ENCODE data around the gene ODF2L. TPM values are rescaled to one million over a fixed set of nuclear protein-coding genes. Genes with fewer than 3 reads are reported as not detected.

The ODF2L gene
- total RNA-seq (100 to 1,000 TPM in 1 of 7 donors, 10 to 100 TPM in 6; 57.3 to 132 (median 87.5) TPM), polyA plus RNA-seq (100 to 1,000 TPM in 2 of 3 donors, 10 to 100 TPM in 1; 39.1 to 123 (median 114) TPM)
- long read RNA-seq, donor 1, transcript ODF2L-213 (2 exons, 1,650 nt): major isoform, 5 of 9 reads
- long read RNA-seq, donor 1, partial matches to known transcripts: 0 of 9 reads
- long read RNA-seq, donor 1, other reads (novel, unspliced or antisense): 0 of 9 reads
- long read RNA-seq, donor 2, partial matches to known transcripts: 0 of 3 reads
- long read RNA-seq, donor 2, other reads (novel, unspliced or antisense): 0 of 3 reads

- Histone ChIP-seq H3K4me3 (peak within 1 kb of the TSS; percentile 71 to 96 (median 93)), H3K27ac (peak within 1 kb of the TSS; percentile 10 to 94 (median 90)), H3K4me1 (peaks cover 5 to 57% (median 33%) of the 10 kb centered on the region in 6 donors), H3K9me3 (no peaks in the 10 kb centered on the region), H3K36me3 (no peaks in the 10 kb centered on the region), H3K27me3 (replicated peaks in 1 of 7) (no peaks in the 10 kb centered on the region)
- WGBS, 5 donors: 0% methylated on average over 51 to 56 of the region's 56 CpGs
- DNase-seq: peak; percentile 99
- intact Hi-C loops (cut with DNase I; ENCODE audit: low total_unique reads): loop anchor here (10.0 kb wide), 1 partner anchor 309 kb away; the partner anchor contains the start of gene SH3GLB1
- TF ChIP-seq POLR2A (IDR thresholded peaks at IDR 0.05) (peak in 2 of 3 donors; percentile 56 to 67), CTCF (IDR thresholded peaks at IDR 0.05 in 8 of 11, conservative IDR thresholded peaks at IDR 0.05 in 3 of 11) (peak in 1 of 11 experiments; percentile 7), POLR2AphosphoS5 (IDR thresholded peaks at IDR 0.05) (peak; percentile 91 to 96 (median 93))
These were observed at the start of gene ODF2L for GRCh38 chr1:86395751-86396497. TSS of gene ODF2L (minus strand) at chr1:86396323. CDS start at chr1:86387027, 9,296 bp downstream.

DNA sequence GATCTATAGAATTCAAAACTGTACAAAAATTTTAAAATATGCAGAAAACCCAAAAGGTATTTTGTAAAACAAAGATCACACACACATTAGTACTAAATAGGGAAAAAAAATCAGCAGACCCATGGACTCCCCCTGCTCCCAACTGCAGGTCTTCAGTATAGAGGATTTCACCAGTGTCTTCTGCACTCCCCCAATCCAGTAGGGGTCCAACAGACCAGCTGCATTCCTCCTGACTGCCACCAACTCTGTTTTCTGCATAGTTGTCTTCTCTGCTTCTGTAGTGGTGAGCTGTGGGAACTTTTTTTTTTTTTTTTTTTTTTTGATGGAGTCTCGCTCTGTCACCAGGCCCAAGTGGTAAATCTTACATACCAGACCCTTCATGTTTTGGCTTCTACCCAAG lies 49.8 kb upstream of the ODF2L start:
- no peak overlapping the region for H3K27ac ChIP-seq
- no peaks in the 10 kb centered on the region for H3K27me3 ChIP-seq (replicated peaks in 1 of 7)
- intact Hi-C loops (cut with DNase I; ENCODE audit: low total_unique reads): no loop called here
- H3K4me1 ChIP-seq: no peaks in the 10 kb centered on the region
- H3K4me3 ChIP-seq: no peak overlapping the region
- no peak for DNase-seq
- H3K36me3 ChIP-seq: no peaks in the 10 kb centered on the region
- no peaks in the 10 kb centered on the region for H3K9me3 ChIP-seq
- WGBS, 5 donors: 76 to 100% (median 88%) methylated on average over 1 of the region's 1 CpG
- no peak for TF ChIP-seq CTCF (IDR thresholded peaks at IDR 0.05 in 8 of 11, conservative IDR thresholded peaks at IDR 0.05 in 3 of 11)

- intact Hi-C loops (cut with DNase I; ENCODE audit: low total_unique reads): no loop called here
- WGBS, 5 donors: 86 to 92% (median 91%) methylated on average over 1 of the region's 1 CpG
- TF ChIP-seq POLR2A (IDR thresholded peaks at IDR 0.05) (no peak), CTCF (IDR thresholded peaks at IDR 0.05 in 8 of 11, conservative IDR thresholded peaks at IDR 0.05 in 3 of 11) (no peak), POLR2AphosphoS5 (IDR thresholded peaks at IDR 0.05) (no peak)
These were observed 45.9 kb upstream of the ODF2L start for GRCh38 chr1:86441997-86442396.

DNA sequence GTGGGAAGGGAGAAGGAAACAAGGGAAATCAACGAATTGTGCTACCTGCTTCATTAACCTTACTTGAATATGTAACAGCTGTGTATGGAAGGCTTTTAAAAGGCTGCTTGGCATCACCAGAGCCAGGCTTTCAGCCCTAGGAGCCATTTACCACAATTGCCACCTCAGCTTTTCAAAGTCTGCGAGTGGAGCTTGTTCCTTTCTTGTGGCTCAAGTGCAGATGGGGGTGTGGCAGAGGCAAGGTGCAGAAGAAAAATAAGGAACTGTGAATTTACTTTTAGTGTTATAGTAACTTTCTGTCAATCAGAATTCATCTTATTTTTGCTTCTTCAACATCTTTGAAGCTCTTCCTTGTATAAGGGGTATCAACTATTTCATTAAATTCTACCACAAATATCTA lies 45.5 kb upstream of the ODF2L start:
- Histone ChIP-seq H3K4me3 (no peak overlapping the region), H3K4me1 (no peaks in the 10 kb centered on the region), H3K27ac (no peak overlapping the region), H3K36me3 (no peaks in the 10 kb centered on the region), H3K9me3 (no peaks in the 10 kb centered on the region), H3K27me3 (replicated peaks in 1 of 7) (no peaks in the 10 kb centered on the region)
- no peak for DNase-seq
- TF ChIP-seq POLR2A (IDR thresholded peaks at IDR 0.05) (no peak), CTCF (IDR thresholded peaks at IDR 0.05 in 8 of 11, conservative IDR thresholded peaks at IDR 0.05 in 3 of 11) (no peak), POLR2AphosphoS5 (IDR thresholded peaks at IDR 0.05) (no peak)
- 31 to 55% (median 45%) methylated on average over 2 of the region's 2 CpGs for WGBS, 5 donors
- intact Hi-C loops (cut with DNase I; ENCODE audit: low total_unique reads): no loop called here

More at GRCh38 chr1:86441997-86442396, 45.9 kb upstream of the ODF2L start:
- Histone ChIP-seq H3K27me3 (replicated peaks in 1 of 7) (no peaks in the 10 kb centered on the region), H3K4me1 (no peaks in the 10 kb centered on the region), H3K36me3 (no peaks in the 10 kb centered on the region), H3K27ac (no peak overlapping the region), H3K4me3 (no peak overlapping the region), H3K9me3 (no peaks in the 10 kb centered on the region)
- no peak for DNase-seq

All from spleen (tissue), 13 donors.